Brain microvascular endothelial cell (primary cell): ENCODE measurements around the gene CXCR4.

Experiments used
- DNase-seq: peaks from one replicate; pipeline ENCODE4 v3.0.0-alpha.2; 2020
- H3K27ac ChIP-seq: fragments of 250-450 bp; sonication (Bioruptor Pico); 2 replicates; pipeline ENCODE4 v1.5.1; 2020; ENCODE audit warnings: mild to moderate bottlenecking, moderate library complexity
- H3K27me3 ChIP-seq: fragments of 250-450 bp; sonication (Bioruptor Pico); replicated peaks from 2 replicates; pipeline ENCODE4 v1.5.1; 2020; ENCODE audit warnings: mild to moderate bottlenecking
- H3K36me3 ChIP-seq: fragments of 250-450 bp; sonication (Bioruptor Pico); replicated peaks from 2 replicates; pipeline ENCODE4 v1.5.1; 2020; ENCODE audit warnings: mild to moderate bottlenecking
- H3K4me3 ChIP-seq: 2 replicates; pipeline ENCODE4 v1.5.1; 2011; ENCODE audit warnings: low read depth, mild to moderate bottlenecking, control low read depth, low read length, moderate library complexity
- in situ Hi-C: cut with HindIII; loops from 2 replicates; pipeline ENCODE4 v1.10.0; 2017; ENCODE audit warnings: low sequenced_read_pairs, low pct_ligation_motif_present
- TF ChIP-seq, protein P1 (sequence below): IDR thresholded peaks from 2 replicates; pipeline ENCODE4 v1.5.1; 2011; ENCODE audit warnings: low read depth, mild to moderate bottlenecking, moderate library complexity, low read length, control low read depth, inconsistent platforms; ENCODE audit errors: missing control alignments

CXCR4 gene

DNA sequence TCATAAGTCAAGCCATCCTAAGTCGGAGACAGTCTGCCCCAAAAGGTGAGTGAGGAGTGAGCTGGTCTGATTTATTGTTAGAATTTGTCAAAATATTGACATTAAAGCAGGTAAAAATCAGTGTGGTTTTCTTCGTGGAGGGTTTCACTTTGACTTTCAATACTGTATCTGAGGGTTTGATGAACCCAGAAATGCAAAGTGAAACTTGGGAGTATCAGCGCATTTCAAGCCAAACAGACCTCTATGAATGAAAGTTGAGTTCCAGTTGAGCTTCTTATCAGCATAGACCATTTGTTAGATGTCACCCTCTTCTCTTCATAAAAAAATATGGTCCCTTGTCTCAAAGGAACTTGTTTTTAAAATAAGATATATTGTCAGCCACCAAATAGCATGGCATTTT is 21.7 kb upstream of the CXCR4 start:
- Histone ChIP-seq H3K36me3 (no peaks in the 10 kb centered on the region), H3K27me3 (no peaks in the 10 kb centered on the region), H3K27ac (no peak overlapping the region), H3K4me3 (no peak overlapping the region)
- TF ChIP-seq, protein P1, sequence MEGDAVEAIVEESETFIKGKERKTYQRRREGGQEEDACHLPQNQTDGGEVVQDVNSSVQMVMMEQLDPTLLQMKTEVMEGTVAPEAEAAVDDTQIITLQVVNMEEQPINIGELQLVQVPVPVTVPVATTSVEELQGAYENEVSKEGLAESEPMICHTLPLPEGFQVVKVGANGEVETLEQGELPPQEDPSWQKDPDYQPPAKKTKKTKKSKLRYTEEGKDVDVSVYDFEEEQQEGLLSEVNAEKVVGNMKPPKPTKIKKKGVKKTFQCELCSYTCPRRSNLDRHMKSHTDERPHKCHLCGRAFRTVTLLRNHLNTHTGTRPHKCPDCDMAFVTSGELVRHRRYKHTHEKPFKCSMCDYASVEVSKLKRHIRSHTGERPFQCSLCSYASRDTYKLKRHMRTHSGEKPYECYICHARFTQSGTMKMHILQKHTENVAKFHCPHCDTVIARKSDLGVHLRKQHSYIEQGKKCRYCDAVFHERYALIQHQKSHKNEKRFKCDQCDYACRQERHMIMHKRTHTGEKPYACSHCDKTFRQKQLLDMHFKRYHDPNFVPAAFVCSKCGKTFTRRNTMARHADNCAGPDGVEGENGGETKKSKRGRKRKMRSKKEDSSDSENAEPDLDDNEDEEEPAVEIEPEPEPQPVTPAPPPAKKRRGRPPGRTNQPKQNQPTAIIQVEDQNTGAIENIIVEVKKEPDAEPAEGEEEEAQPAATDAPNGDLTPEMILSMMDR = no peak
- in situ Hi-C loops = no loop called here
- no peak for DNase-seq

DNA sequence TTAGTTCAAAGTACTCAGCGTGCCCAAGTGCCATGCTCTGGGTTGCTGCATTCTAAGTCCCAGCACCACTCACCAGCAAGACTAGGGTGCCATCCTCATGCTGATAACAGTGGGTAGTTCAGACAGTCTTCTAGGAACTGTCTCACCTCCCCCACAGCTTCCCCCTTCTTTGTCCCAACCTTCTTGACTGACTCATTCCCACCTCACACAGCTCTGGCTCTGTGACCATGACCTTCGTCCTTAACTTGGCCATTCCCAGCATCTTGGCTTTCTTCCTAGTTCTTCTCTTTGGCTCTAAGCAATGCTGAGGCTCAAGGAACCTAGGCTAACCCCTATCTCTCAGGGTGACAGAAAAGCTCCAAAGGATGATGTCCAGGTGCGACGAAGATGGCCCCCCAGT is 20.0 kb upstream of the CXCR4 start:
- no peaks in the 10 kb centered on the region for H3K27me3 ChIP-seq
- in situ Hi-C loops = no loop called here
- TF ChIP-seq, protein P1 = no peak
- H3K27ac ChIP-seq = no peak overlapping the region
- no peak for DNase-seq
- H3K4me3 ChIP-seq = no peak overlapping the region
- no peaks in the 10 kb centered on the region for H3K36me3 ChIP-seq

DNA sequence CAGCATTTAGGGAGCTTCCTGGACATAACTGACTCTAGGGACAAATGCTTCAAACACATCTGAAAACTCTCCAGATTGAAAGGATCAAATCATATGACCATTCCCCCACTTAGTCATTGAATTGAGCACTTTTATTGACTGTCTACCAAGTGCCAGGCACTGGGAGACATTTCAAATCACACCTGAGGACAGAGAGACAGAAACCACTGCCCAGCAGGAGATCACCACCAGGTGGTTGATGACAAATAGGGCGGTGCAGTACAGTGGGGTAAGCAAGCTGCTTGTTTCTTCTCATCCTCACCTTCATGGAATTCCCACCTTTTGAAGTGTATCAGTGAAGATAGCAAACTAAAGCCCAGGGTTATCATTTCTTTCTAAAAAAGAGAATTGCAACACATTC is 19.0 kb upstream of the CXCR4 start:
- Histone ChIP-seq H3K4me3 (no peak overlapping the region), H3K36me3 (no peaks in the 10 kb centered on the region), H3K27me3 (no peaks in the 10 kb centered on the region), H3K27ac (no peak overlapping the region)
- in situ Hi-C loops = no loop called here
- DNase-seq = no peak
- TF ChIP-seq, protein P1 = no peak

DNA sequence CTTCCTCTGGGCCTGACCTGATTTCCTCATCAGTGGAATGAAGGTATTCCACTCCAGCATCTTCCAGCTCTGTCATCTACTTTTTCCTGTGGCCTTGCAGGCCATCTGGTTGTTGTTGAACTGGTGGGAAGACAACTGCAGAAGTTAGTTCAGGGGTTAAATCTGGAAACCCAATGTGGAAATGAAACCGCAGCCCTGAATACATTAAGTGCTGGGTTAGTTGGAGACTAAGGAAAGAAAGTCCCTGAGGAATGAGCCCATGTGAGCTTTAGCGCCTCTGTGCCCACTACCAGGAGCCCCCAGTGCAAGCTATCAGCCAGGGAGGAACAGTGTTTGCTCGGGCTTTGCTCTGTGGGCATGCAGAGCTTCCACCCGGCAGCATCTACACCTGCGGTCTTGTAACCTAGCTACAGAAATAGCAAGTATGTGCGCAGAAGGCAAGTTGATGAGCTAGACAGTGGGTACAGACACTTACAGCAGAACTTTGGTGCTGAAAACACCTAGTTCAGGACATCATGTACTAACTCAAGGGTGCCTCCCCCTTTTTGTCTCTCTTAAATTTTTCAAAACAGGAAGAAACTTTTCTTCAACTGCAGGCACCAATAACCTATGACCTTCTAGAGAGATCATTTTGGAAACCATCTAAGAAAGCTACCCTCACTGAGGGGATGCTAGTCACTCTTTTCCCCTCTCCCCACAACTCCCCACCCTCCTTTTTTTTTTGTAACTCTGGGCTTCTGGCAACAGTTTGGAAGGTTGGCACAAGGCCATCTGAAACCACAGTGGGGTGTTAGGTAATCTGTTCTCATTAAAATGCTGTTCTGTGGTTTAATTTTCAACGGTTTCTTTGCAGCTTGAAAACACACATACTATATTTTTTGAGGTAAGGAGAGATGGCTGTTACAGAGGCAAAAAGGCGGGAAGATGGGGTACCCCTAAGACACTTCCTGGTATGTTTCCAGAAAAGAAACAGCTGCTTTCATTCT is 18.3 kb upstream of the CXCR4 start:
- H3K27ac ChIP-seq = no peak overlapping the region

DNA sequence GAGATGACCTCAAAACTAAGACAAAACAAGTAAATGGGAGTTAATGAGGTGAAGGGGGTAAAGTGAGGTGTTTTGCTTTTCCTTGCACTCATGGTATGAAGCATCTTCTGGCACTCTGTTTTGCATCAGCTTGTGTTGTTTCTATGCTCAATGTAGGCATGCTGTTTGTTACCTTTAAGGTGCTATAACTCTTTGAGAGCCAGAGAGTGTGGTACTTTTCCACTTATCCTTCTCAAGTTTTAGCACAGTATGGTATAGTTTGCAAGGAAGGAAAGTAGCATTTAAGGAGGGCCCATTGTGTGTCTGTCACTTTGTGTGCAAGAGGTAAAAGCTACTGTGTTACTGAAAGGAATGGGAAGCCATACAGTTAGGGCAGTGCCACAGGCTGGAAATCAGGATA is 17.5 kb upstream of the CXCR4 start:
- no peak for DNase-seq
- Histone ChIP-seq H3K27ac (no peak overlapping the region), H3K4me3 (no peak overlapping the region), H3K27me3 (no peaks in the 10 kb centered on the region), H3K36me3 (no peaks in the 10 kb centered on the region)
- TF ChIP-seq, protein P1 = no peak
- in situ Hi-C loops = no loop called here

More for the DNA sequence above, 18.3 kb upstream of the CXCR4 start:
- TF ChIP-seq, protein P1 = no peak
- in situ Hi-C loops = no loop called here
- no peak for DNase-seq
- Histone ChIP-seq H3K27me3 (no peaks in the 10 kb centered on the region), H3K36me3 (no peaks in the 10 kb centered on the region), H3K4me3 (no peak overlapping the region)
